ENCODE results near the gene GNPTAB.
A peak's percentile ranks its signal among the peaks of the same experiment; 100 is the strongest.

The GNPTAB gene

GRCh38 chr12:101802486-101802885 is 28.3 kb downstream of the GNPTAB start:
- DNase-seq: no peak

- DNase-seq: no peak
Observed at GRCh38 chr12:101799774-101800173, 31.0 kb downstream of the GNPTAB start.

GRCh38 chr12:101795786-101796185 is 35.0 kb downstream of the GNPTAB start:
- DNase-seq: no peak

GRCh38 chr12:101795013-101795412 is 35.7 kb downstream of the GNPTAB start:
- DNase-seq: no peak

GRCh38 chr12:101794574-101794973 is 36.2 kb downstream of the GNPTAB start:
- no peak for DNase-seq

- DNase-seq: no peak
Observed at GRCh38 chr12:101793401-101793800, 37.4 kb downstream of the GNPTAB start.

GRCh38 chr12:101792046-101792931 is 38.5 kb downstream of the GNPTAB start:
- no peak for DNase-seq

- no peak for DNase-seq
Observed at GRCh38 chr12:101789171-101789570, 41.6 kb downstream of the GNPTAB start.

- no peak for DNase-seq
Observed at GRCh38 chr12:101785671-101786070, 45.1 kb downstream of the GNPTAB start.

GRCh38 chr12:101784376-101784775 is 46.4 kb downstream of the GNPTAB start:
- no peak for DNase-seq

- no peak for DNase-seq
Observed at GRCh38 chr12:101783838-101784237, 46.9 kb downstream of the GNPTAB start.

GRCh38 chr12:101783150-101783549 is 47.6 kb downstream of the GNPTAB start:
- no peak for DNase-seq

- no peak for DNase-seq
Observed at GRCh38 chr12:101782273-101782731, 48.5 kb downstream of the GNPTAB start.

- no peak for DNase-seq
Observed at GRCh38 chr12:101781834-101782233, 48.9 kb downstream of the GNPTAB start.

GRCh38 chr12:101780599-101780998 is 50.2 kb downstream of the GNPTAB start:
- no peak for DNase-seq

- DNase-seq: no peak
Observed at GRCh38 chr12:101779626-101780025, 51.1 kb downstream of the GNPTAB start.

- DNase-seq: no peak
Observed at GRCh38 chr12:101779200-101779599, 51.6 kb downstream of the GNPTAB start.

- no peak for DNase-seq
Observed at GRCh38 chr12:101777978-101778377, 52.8 kb downstream of the GNPTAB start.

- DNase-seq: no peak
Observed at GRCh38 chr12:101777485-101777884, 53.3 kb downstream of the GNPTAB start.

GRCh38 chr12:101775816-101776215 is 54.9 kb downstream of the GNPTAB start:
- no peak for DNase-seq

GRCh38 chr12:101773650-101774162 is 57.1 kb downstream of the GNPTAB start:
- peak; percentile 58 for DNase-seq

- no peak for DNase-seq
Observed at GRCh38 chr12:101772012-101772775, 58.6 kb downstream of the GNPTAB start.

- DNase-seq: no peak
Observed at GRCh38 chr12:101769865-101770264, 60.9 kb downstream of the GNPTAB start.

GRCh38 chr12:101768781-101769180 is 62.0 kb downstream of the GNPTAB start:
- no peak for DNase-seq

Measured in activated naive CD4-positive, alpha-beta T cell treated with anti-CD3 and anti-CD28 coated beads, Interleukin-2, amount 50 U/mL, for 16 hours (primary cell).